Frontal cortex (tissue), 4 donors: ENCODE results near the gene RNF34. TPM values are rescaled to one million over a fixed set of nuclear protein-coding genes. Genes with fewer than 3 reads are reported as not detected.
"Not testable (repeated sequence)": the region's sequence is repeated elsewhere in the genome, so short reads cannot be mapped to it uniquely, and the experiment has no call there.

ENCODE experiments used
- DNase-seq, 2 donors: peaks; one replicate each; pipeline ENCODE4 v3.0.0; 2012; ENCODE audit warnings: low spot score in 2 of 2
- FAIRE-seq: peaks from 2 replicates; lab custom pipeline; 2012; peaks lifted over from hg19 to GRCh38; lab: Jason Lieb, UNC
- total RNA-seq: library from RNA; depleted of rRNA; stranded (reverse); fragments of >200 nt; gene quantifications from one replicate; pipeline ENCODE4 v1.2.3, GENCODE V29; 2014
- donor health status: control.
- donor health status: control.
- donor health status: control.

Gene RNF34
- total RNA-seq, 1 donor from 2014 or later: 74.2 TPM

- not testable (repeated sequence) for DNase-seq, FAIRE-seq
Observed at GRCh38 chr12:121384891-121385290, 15.0 kb upstream of the RNF34 start.

- FAIRE-seq (no peak), DNase-seq (no peak)
Observed at GRCh38 chr12:121388421-121388981, 11.4 kb upstream of the RNF34 start.

DNA sequence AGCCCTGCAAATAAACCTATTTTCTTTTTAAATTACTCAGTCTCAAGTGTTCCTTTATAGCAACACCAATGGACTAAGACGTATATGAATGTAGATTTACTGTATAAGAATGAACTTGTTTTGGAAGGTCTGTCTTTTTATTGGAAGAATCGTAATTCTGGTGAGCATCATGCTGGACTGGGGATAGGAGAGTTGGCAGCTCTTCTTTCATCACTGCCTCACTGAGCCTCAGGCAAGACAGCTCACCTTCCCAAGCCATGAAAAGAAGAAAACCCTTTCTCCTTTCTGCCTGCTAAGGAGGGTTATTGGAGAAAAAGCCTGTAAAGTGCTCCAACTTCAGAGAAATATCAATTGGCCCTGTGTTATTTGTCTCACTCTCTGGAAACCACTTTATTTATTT lies 9.1 kb upstream of the RNF34 start:
- FAIRE-seq (no peak), DNase-seq (no peak)

DNA sequence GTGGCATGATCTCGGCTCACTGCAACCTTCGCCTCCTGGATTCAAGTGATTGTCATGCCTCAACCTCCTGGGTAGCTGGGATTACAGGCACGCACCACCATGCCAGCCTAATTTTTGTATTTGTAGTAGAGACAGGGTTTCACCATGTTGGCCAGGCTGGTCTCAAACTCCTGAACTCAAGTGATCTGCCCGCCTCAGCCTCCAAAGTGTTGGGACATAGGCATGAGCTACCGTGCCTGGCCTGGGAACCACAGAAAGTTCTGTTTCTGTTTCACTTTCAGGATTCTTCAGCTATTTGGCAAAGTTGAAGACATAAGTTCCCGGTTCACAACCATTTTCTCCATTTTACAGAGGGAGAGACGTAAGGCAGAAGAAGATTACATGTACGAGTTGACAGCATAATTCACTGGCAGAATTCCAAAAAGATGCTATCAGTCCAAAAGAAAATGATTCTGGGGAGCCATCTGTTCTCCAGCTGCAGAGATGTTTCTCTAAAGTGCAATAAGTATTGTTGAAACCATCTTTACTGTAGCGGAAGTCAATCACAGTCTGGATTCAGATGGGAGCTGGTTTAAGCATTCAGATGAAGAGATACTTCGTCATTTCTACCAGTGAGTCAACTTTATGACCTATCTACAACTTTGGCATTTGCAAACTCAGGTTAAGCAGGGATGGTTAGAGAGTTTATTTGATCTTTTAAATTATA lies 8.1 kb upstream of the RNF34 start:
- FAIRE-seq: no peak
- no peak for DNase-seq

DNA sequence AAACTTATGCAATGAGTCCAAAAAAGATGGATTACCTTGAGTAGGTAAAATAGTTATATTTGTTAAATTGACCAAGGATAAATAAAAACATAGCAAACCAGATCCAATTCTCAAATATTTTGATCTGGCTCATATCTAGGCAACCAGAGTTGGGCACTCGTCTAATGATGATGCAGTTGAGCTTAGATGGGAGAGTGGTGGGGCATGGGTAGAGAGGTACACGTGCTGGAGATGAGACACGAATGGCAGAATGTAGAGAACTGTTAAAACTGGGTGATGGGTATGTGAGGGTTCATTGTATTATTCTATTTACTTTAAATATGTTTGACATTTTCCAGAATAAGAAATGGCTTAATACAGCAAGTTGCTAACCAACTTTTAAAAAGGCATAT lies 7.6 kb upstream of the RNF34 start:
- FAIRE-seq: no peak
- no peak for DNase-seq

DNA sequence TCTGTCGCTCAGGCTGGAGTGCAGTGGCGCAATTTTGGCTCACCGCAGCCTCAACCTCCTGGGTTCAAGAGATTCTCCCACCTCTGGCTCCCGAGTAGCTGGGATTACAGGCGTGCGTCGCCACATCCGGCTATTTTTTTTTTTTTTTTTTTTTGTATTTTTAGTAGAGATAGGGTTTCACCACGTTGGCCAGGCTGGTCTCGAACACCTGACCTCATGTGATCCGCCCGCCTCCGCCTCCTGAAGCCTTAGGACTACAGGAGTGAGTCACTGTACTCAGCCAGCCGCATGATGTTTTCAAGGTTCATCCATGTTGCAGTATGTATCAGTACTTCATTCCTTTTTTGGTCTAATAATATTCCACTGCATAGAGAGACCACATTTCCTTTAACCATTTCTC lies 2.4 kb upstream of the RNF34 start:
- FAIRE-seq: no peak
- no peak for DNase-seq

DNA sequence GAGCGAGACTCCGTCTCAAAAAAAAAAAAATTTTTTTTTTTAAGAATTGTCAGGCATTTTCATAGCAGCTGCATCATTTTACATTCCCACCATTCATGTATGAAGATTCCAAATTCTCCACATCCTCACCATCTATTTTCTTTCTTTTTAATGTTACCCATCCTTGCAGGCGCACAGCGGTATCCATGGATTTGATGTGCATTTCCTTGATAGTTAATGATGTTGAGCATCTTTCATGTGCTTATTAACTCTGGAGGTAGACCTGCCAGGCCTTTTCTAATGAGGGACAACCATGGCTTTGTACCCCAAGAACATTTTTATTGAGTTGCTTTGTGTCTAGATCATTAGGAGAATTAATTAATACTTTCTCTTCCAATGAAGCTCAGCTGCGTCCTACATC lies 1.6 kb upstream of the RNF34 start:
- DNase-seq (no peak), FAIRE-seq (no peak)

- no peak for FAIRE-seq
- peak in 1 of 2 donors; percentile 15 for DNase-seq
Observed at GRCh38 chr12:121400332-121401139, 618 bp downstream of the RNF34 start.

DNA sequence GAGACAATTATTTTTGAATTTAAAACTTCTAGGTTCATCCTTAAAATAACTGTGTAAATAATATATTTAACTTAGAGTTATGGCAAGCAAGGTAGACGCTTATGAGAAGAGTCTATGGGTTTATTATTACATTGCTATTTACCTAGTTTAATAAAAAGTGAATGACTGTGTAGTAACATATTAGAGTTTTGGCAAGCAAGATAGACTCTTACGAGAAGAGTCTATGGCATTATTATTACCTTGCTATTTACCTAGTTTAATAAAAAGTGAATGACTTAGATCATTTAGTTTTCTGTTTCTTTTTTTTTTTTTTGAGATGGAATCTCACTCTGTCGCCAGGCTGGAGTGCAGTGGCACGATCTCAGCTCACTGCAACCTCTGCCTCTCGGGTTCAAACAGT lies 3.8 kb downstream of the RNF34 start:
- DNase-seq: no peak
- FAIRE-seq: no peak

DNA sequence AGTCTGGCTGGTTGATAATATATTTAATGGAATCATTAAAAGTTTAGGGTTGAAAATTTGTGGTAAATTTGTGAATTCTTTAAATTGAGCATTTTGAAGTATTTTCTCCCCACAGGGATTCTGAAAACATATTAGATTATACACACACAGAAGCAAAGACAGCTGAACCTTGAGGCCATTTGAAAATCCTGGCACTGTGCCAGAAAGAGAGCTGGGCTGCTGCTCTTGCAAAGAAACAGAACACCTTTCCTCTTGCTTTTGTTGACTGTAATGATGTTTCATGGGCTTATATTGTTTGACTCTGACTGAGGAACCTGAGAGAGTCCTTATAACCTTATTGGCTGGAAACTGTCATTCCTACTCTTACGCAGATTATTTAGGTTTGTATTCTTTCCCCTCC lies 4.8 kb downstream of the RNF34 start:
- DNase-seq (no peak), FAIRE-seq (no peak)

DNA sequence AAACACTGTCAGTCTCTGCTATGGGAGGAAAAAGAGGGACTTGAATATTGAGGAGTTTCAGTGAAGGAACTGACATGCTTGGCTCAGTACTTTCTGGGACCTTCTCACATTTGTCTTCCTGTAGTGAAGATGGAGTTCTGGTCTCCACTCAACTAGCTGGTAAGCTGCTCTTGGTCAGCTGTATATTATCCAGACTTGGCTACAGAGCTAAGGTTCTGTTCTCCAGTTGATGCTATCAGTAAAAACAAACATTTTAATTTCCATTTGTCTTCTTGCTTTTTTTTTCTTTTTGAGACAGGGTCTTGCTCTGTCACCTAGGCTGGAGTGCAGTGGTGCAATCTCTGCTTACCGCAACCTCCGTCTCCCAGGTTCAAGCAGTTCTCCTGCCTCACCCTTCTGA lies 5.3 kb downstream of the RNF34 start:
- no peak for FAIRE-seq
- no peak for DNase-seq

DNA sequence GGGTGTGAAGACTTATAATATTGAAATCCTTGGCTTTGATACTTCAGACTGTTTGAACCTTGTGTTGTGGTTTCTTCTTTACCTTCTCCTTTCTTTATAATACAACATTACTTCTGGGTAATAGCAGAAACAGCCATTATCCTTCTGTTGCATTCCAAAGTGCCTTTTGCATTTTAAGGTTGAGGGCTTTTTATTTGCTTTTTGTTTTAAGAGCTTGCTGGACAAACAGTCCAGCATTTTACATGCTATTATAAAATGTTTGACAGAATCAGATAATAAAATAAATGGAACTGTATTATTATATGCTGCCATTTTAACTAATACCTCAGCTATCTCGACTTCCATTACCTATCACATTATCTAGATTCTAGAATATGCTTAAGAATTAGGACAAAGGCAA lies 14.0 kb downstream of the RNF34 start:
- DNase-seq (no peak), FAIRE-seq (no peak)

GRCh38 chr12:121417847-121418246 lies 17.9 kb downstream of the RNF34 start:
- DNase-seq: no peak
- FAIRE-seq: no peak

DNA sequence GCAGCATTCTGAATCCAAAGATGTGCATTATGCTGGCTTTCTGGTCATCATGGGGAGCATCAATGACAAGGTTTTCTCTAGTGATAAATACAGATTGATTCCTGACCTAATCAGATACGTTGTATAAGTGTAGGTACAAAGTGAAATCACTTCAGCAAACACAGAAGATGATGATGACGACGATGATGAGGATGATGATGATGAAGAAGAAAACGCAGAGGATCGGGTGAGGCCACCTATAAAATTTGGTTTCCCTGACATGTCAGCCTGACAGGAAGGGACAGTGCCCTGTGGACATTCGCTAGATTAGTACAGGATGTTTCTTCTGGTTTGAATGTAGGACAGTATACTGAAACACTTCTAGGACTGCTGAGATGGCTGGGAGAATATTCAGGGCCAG lies 20.2 kb downstream of the RNF34 start:
- FAIRE-seq (no peak), DNase-seq (no peak)

- no peak for FAIRE-seq
- DNase-seq: no peak
Observed at GRCh38 chr12:121423253-121423652, 23.3 kb downstream of the RNF34 start.

DNA sequence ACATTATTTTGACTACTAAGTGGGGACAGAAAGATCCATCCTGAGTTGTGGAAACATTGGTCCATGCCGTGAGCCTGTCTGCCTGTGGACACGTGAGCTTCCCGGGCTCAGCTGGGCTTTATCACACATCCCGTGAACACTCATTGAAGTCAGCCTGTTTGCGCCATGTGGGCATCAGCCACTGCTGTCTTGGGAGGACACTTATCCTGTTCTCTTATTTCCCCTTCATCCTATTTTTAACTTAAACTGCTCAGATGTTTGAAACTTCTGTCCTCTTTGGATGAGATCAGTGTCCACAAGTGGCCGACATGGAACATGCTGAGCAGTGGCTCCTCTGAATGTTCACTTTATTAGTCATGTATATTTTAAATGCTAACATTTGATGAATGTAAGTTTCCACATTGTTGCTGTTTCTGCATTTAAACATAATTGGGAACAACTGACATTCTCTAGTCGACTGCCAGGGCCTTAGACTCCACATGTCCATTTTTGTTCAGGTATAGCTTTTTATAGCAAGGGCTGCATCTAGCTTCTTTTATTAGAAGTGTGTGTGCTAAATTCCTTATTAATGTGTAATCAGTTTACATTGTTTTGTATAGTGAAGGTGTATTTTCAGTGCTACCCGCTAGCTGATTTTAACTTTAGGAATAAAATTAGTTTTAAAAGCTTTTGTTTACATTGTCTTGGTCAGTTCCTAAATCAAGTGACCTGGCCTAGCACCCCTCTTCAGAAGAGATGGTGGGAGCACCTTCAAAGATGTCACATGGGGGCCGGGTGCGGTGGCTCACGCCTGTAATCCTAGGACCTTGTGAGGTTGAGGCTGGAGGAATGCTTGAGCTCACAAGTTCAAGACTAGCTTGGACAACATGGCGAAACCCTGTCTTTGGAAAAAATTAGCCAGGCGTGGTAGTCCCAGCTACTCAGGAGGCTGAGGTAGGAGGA lies 24.0 kb downstream of the RNF34 start:
- DNase-seq (no peak), FAIRE-seq (no peak)

- FAIRE-seq (no peak), DNase-seq (no peak)
Observed at GRCh38 chr12:121424624-121424975, 24.7 kb downstream of the RNF34 start.

- FAIRE-seq: no peak
- no peak for DNase-seq
Observed at GRCh38 chr12:121427556-121428050, 27.7 kb downstream of the RNF34 start.

GRCh38 chr12:121428883-121429282 lies 29.0 kb downstream of the RNF34 start:
- no peak for DNase-seq
- FAIRE-seq: no peak

GRCh38 chr12:121430833-121431415 lies 31.0 kb downstream of the RNF34 start:
- no peak for DNase-seq
- no peak for FAIRE-seq
